ENCODE data around the gene SLX4IP.
A peak's percentile ranks its signal among the peaks of the same experiment; 100 is the strongest.

Gene SLX4IP

DNA sequence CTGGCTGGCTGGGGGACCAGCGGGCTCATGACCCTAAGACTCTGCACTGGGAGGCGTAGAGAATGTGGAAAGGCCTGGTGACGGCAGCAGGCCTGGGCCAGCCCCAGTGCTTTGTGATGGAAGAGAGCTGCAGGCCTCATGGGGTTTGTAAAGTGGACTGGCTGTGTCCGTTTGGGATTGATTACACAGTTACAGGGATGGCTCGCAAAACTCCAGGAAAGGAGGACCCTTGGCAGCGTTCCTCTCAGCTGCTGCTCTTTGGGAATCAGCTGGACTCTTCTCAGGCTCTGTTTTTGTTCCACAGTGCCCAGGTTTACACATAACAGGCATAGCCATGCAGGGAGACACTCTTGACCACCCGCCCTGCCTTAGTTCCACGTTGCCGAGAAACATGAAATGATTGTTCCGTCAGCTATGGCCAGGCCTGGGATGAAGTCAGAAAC, 89.0 kb downstream of the SLX4IP start:
- DNase-seq = peak; percentile 88

DNA sequence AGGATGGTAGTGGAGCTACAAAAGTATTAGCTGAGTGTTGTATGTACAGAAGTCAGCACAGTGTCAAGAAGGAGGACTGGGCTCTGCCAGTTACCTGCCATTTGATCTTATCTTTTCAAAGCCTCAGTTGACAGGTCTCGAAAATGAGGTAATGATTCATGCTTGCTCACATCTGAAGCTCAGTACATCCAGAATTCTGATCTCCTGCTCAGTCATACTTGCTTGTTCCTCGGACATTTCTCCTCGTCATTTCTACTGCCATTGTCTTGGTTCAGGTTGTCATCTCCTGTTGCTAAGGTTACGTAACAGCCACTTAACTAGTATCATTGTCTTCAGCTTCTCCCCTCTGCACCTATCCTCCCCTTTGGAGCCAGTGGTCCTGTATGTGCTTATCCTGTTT, 89.5 kb downstream of the SLX4IP start:
- DNase-seq = peak; percentile 46

DNA sequence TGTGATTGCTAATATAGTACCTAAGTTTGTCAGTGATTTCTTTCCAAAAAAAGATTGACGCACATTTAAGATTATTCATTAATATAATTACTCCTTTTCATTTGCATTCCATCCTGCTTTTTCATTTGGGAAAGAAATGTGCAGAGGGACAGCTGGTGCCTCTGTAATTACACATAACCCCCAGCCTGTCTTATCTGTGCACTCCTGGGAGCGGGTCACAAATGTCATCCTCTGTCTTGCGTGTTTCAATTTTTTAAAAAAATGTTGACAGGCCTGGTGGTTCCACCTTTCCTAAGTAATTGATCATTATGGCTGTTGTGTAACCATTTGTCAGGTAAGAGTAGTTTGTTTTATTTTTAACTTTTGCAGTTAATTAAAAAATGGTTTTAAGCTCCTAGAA, 92.7 kb downstream of the SLX4IP start:
- DNase-seq = no peak

DNA sequence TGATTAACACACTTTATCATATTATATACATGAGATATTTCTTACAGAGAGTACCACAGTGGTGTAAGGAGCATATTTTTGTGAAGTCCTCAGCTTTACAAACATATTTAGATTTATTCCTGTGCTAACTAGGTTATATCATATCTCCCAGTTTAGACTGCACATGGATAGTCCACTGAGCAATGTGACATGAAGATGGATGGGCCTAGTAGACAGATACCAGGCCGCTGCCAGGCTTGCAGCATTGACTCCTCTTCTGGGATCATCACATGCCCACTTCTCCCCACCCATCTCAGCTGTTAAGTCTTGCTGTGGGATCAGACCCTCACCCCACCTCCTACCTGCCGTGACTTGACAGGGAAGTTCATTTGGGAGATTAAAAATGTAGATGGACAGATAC, 95.8 kb downstream of the SLX4IP start:
- DNase-seq = no peak

DNA sequence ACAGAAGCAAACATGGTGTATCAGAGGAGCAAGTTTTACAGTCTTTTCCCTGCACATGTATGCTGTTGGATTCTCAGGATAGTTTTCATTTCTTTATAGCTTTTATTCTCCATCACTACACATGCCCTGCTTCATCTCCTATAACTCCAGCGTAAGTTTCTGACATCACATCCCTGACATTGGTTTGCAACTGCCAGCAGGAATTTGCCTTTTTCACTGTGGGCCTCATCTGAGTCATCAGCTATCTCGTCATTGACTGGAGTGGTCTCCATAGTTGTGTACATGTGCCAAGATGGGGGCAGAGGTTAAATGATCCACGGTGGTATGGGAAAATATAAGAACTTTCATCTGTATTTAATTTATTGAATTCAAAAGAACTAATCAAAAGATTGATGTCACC, 96.7 kb downstream of the SLX4IP start:
- DNase-seq = no peak

DNA sequence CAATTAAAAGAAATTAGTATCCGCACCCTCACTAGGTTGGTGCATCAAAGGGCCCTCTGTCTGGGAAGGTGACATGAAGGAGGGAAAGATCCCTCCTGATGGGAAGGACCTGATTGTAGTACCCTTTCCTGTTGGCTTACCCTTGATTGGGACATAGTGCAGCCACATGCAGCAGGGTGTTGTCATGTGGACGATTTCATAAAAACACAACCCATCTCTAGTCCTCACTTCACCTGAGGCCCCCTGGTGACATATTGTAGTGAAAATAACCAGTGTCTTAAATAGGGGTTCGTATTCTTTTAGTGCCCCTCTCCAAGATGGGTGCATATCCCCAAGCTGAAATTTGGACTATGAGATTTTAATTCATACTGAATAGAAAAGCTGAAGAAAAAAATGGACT, 97.3 kb downstream of the SLX4IP start:
- no peak for DNase-seq

DNA sequence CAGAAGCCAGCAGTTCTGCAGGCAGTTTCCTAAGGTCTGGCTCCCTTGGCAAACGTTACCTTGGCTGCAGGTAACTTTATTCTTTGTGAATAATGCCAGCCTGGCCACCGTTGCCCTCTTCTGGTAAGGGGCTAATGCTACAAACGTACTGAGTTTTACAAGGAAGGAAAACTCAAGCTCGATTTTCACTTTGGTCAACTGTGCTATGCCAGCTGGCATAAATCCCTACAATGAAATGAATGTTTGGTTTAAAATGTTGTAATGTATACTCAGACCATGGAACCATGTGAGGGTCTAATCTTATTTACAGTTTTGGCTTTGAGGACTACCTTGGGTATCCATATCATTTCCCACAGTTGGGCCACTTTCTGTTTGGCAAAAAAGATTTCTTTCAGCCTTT, 101.4 kb downstream of the SLX4IP start:
- DNase-seq = peak; percentile 16

DNA sequence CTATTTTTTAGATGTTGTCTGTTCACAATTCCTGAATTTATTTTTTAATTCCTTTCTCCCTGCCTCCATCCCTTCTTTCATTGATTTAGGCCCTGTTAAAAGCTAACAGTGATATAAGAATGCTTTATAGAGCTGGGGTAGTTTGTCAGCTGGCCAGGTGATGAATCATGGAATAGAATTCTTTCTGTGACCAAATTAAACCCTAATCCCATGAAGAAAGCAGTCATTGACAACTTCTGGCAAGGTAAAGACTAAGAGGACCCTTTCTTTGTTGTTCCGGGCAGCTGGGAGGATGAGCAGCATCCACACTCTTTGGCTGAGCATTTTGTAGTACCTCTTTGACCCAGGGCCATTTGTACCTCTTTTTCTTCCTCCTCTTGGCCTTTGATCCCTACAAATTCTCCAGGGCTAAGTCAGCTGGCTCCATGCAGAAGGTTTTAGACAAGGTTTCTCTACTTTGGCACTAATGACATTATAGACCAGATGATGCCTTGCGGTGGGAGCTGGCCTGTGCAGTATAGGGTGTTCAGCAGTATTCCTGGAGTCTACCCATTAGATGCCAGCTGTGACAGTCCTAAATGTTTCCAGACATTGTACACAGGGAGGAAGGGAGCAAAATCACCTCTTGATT, 102.9 kb downstream of the SLX4IP start:
- no peak for DNase-seq

DNA sequence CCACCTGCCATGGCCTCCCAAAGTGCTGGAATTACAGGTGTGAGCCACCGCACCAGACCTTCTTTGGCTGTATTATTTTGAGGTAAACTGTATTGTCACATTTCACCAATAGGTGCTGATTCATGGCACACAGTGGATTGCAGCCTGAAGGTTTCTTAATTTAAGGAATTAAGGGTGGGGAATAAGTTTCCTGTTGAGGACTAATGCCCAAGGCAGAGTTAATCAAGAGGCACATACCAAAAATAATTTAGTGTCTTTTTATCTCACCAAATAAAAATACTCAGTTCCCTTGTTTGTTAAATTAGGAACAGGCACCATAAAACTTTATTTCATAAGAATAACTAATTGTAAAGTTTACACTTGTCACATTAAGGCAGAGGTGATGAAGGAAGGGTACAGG, 103.7 kb downstream of the SLX4IP start:
- no peak for DNase-seq

DNA sequence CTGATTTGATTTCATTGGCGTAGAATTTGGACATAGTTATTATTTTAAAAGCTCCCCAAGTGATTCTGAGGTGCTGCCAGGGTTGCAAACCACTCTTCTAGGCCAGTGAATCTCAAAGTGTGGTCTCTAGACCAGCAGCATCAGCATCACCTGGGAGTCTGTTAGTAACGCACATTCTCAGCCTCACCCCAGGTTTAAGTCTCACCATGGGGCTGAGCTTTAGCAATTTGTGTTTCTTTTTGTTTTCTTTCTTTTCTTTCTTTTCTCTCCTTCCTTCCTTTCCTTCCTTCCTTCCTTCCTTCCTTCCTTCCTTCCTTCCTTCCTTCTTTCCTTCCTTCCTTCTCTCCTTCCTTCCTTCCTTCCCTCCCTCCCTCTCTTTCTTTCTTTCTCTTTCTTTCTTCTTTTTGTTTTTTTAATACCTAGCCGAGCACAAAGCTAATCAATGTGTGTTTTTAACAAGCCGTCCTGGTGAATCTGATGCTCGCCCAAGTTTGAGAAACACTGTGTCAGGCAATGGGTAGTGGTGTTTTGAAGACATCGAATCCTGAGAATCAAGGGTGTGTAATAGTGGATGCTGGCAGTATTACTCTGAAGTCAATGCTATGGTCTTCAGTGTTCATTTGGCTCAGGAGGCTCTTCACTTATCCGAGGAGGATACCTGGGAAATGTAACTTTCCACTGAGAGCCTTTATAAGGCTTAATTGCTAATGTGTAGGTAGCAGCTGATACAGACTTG, 104.9 kb downstream of the SLX4IP start:
- no peak for DNase-seq

DNA sequence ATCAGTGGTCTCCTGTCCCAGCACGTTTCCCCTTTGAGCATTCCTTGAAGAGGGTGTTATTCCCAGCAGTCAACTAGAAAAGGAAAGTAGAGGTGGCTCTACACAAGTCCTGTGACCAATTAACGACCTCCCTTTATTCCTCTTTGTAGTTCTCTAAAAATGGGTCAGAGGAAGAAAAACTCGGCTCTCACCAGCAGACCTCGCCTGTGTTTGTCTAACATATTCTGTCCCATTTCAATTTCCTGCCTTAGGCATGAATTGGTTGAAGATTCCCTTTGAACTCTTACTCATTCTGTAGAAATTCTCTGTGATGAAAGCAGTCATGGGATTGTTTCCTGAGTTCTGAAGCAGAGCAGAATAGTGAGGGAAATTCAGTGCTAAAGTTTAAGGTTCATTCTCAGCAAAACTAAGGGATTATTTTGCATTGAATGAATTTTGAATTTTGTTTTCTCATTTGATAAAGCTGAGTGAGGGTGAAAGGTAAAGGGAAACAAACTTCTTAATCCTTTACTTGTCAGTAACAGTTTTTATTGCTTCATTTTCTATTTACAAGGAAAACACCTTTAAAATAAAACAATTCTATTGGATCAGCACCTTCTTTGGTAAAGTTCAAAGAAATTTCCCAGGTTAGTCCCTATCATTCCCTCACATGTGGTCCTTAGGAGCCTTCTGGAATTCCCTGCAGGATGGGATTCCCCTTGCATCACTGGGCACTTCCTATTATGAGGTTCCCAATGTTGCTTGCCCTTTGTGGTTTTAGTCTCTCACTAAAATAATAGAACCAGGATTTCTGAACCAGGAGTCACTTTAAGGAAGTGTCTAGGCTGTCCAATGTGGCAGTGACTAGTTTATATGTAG, 105.8 kb downstream of the SLX4IP start:
- DNase-seq = no peak

DNA sequence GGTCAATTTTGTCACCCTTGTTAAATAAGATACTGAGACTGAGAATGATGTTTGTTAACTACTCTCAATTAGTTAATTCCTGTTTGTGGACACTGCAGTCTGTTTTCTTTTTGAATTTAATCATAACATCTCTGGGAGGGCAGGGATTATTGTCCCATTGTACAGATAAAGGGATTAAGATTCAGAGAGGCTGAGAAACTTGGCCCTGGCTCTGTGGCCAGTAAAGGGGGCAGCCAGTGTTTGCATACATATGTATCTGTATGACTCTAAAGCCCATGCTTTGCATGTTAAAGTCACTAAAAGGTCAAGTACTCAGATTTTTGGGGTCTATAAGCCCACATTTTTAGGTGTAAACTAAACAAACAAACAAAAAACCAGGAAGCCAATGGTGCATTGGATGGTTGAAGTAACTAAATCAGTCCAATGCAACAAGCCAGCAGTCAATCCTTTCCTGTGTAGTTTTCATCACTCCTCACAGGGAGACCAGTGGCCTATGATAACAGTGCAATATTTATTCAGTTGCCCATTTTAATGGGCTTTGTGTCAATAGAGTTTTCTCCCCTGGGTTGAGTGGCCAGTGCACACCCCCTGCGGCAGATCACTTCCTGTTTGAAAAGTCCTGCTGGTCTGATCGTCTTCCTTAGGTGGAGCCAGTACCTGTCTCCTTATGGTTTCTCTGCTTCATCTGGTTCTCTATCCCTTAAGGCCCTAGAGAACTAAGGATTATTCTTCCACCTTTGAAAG, 106.7 kb downstream of the SLX4IP start:
- DNase-seq = peak; percentile 53

DNA sequence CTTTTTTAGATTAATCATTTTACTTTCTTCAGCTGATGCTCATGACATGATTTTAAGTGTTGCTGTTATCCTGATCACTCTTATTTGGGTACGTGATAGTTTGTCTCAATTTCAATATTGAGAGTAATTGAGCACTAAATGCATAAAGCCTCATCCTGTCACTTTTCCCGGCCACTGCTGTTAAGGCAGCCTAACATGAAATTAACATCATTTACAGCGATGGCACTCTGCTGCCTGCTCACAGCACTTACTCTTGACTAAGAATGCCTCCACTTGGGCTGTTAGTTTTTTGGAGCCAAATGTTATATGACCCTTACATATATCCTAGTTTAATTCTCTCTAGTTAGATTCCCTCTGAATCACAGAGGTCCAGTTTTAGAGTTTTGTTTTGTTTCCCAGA, 107.3 kb downstream of the SLX4IP start:
- DNase-seq = no peak

DNA sequence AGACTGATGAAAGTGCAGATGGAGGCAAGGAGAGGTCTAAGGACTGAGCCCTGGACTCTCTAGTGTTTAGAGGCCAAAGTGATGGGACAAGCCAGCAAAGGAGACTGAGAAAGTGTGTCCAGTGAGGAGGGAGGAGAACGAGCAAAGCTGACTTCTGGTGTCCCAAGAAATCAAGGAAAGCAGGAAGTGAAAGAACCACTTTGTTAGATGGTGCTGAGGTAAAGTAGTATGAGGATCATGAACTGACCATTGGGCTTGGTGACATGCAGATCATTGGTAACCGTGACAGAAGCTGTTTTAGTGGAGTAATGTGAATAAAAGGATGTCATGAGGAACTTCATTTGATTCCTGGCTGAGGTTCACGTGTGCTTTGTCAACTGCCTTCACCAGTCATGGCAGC, 108.4 kb downstream of the SLX4IP start:
- DNase-seq = no peak

DNA sequence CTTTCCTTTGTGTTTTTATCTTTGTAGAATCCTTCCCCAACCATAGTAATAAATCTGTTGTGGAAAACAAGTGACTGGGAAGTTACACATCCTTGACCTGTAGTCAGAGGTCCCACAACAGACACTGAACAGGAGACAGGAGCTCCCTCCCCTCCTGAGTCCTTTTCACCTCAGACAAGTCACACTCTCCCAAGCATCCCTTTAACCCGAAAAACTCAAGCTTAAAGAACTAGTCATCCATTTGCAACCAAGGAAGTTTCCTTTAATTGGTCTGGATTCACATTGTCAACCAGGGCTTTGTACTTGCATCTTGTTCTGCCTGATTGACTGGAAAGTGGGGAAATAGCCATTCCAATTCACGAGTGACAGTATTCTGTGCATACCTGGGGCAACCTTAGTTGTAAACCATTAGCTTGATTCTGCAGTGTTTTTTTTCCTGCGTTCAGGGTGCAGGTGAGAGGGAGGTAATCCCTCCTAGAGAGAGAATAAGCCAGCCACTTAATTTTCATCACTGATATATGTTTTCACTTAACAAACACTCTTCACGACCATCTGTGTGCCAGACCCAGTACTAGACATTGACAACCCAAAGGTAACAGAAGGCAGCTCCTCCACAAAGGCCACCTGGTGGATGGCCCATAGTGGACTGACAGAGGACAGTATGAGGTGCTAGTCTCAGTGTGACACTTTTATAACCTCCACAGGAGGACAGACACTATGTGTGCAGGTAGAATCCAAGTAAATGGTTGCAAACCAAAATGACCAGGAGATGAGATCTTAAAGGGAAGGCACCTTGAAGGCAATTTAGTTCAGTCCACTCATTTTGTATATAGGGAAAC, 112.4 kb downstream of the SLX4IP start:
- DNase-seq = no peak

DNA sequence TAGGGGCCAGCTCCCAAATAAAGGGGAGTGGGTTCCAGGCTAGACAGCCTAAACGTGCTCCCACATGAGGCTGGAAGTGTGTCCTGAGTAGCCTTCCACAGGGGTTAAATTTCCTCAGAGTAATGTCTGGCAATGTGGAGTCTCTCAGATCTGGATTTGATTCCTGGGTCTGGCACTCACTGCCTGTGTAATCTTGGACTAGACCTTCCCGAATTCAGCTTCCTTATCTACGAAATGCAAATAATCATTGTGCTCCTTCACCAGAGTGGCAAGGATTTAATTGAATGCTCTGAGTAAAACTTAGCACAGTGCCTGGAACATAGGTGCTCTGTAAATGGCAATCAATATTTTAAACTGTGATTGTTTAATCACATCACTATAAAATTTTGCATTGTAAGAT, 114.4 kb downstream of the SLX4IP start:
- DNase-seq = no peak

DNA sequence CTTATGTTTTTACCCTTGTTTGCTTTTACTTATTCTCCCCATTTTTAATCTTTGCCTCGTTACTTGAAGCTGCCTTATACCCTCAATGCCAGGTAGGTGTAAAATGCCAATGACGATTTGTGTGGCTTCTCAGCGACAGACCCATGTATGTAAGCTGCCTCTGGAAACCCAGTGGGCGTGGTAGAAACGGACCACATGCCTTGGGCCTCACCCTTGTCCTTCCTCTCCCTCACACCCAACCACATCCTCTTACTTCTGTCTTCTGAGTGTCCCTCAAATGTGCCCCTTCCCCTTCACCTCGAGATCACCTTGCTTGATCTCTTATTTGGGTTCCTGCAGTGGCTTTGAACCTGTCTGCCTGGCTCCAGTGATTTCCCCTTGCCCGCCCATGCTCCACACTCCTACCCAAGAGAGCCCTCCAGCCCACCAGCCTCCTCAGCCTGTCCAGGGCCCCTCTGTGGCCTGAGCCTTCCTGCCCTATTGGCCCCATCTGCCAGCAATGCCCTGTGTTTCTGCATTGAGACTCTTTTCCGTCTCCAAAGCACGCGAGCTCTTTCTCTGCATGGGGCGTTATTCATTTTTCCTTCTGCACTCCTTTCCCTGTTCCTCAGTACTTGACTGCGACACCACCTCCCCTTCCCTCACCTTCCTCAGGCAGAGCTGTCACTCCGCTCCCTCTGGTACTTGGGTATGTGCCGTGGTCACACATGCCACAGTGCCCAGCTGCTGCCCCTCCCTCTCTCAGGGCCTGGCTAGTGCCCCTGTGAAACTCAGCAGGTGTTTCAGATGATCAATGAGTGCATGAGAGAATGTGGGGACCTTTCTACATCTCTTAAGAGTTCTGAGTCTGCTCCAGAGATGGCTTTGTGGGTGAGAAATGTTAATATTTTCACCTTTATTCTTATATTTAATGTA, 115.4 kb downstream of the SLX4IP start:
- DNase-seq = no peak

DNA sequence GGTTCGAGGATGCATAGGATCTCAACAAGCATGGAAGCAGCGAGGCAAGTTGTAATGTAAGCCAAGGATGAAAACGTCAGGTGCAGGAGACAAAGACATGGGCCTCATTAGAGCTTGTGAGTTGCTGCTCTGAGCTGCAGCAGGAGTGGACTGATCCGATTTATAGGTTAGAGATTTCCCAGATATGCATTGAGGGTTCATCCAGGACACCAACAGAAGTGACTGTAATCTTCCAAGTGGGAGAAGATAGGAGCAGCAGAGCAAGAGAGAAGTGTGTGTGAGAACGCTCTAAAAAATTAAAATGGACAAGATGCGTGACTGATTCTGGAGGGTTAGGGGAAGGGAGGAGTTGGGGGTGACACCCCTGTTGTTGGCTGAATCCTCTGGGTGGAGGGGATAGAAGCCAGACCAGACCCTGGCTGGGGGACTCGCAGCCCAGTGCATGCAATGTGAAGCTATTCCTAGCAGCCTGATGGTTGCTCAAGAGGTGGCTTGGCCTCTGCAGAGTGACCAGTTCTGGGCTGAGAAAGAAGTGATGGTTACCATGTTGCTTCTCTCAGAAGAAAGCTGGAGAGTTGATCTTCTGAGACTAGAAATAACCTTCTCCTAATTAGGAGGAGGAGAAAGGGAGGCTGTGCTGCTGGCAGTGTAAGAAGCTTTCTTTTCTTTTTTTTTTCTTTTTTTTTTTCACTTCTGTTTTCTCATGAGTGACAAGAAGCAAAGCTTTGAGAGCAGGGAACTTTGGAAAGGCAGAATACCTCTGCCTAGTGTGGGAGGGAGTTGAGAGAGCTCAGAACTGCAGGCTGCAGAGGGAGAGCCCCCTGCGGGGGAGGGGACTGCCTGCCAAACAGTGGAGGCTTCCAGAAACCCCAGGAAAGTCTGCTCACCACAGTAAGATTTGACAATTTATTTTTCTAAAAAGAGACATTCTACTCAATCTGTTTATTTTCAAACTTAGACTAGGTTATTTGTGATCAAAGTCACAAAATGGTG, 116.9 kb downstream of the SLX4IP start:
- DNase-seq = no peak

DNA sequence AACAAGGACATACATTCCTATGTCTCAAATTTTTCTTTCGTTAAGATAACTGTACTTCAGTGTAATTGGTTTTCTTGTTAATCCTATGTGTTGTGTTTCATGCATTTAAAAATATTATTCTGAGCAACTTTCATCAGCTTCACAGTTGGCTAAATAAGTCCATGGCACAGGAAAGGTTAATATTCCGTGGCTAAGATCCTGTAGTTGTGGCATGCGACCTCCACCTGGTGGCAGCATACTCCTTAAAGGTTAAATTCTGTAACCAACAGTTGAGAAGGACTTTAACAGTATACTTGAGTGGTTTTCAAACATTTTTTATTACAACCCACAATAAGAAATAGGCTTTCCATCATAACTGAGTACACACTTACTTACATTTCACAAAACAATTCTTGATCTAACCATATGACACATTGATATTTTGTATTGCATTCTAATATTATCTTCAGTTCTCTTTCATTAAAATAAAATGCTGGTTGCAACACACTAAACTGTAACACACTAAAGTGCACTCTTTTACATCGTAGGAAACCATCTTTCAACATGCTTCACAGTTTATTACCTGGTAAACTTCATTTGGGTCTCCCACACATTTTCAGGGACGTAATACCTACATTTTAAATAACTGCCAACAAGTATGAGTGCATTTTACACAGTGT, 118.3 kb downstream of the SLX4IP start:
- peak; percentile 55 for DNase-seq

All from NCI-H1092 treated with DMSO at 0.1 percent for 48 hours (cell line).